ENCODE data around the gene ICOSLG. TPM values are rescaled to one million over a fixed set of nuclear protein-coding genes. Genes with fewer than 3 reads are reported as not detected.
A peak's percentile ranks its signal among the peaks of the same experiment; 100 is the strongest.
"Not testable (repeated sequence)": the region's sequence is repeated elsewhere in the genome, so short reads cannot be mapped to it uniquely, and the experiment has no call there.

ICOSLG gene
- total RNA-seq, 2 donors from 2014 or later = 5.3 to 5.8 TPM

DNA sequence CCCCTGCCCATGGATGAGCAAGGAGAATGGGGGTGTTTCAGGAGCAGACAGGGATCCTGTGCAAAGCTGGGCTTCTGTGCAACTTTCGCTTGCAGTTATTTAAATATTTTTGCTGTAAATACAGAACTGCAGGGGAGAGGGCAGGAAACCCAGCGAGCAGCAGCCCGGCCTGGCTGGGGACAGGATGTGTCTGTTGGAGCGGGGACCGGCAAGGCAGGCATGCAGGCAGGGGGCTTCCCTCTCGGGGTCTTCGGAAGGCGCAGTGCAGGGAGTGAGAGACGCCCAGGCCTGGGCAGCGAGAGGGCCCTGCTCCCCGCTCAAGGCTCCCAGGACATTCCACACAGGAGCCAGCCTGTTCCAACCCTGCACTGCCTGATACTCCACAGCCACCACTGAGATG lies 43.2 kb upstream of the ICOSLG start:
- peaks cover 27% of the 10 kb centered on the region for H3K4me1 Mint-ChIP-seq
- peaks cover 4% of the 10 kb centered on the region for H3K27me3 Mint-ChIP-seq (ENCODE audit: insufficient read depth)
- peak overlapping the region; percentile 91 for H3K27ac Mint-ChIP-seq
- no peaks in the 10 kb centered on the region for H3K36me3 Mint-ChIP-seq (ENCODE audit: low read depth)
- Histone ChIP-seq H3K4me3 (ENCODE audit: low read length) (no peak overlapping the region), H3K9ac (ENCODE audit: extremely low read depth, low read length, poor library complexity, severe bottlenecking) (peak overlapping the region; percentile 47), H3K27ac (ENCODE audit: low read depth, low read length) (no peak overlapping the region), H3K9me3 (ENCODE audit: control insufficient read depth, low read length) (no peaks in the 10 kb centered on the region), H3K36me3 (ENCODE audit: control insufficient read depth, insufficient read depth, low read length) (no peaks in the 10 kb centered on the region), H3K4me1 (ENCODE audit: control insufficient read depth, insufficient read depth, low read length) (peaks cover 24% of the 10 kb centered on the region), H3K27me3 (ENCODE audit: control insufficient read depth, insufficient read depth, low read length, poor library complexity, severe bottlenecking) (no peaks in the 10 kb centered on the region)
- WGBS, 2 experiments (ENCODE audit: insufficient coverage in 1 of 2, insufficient read length in 1 of 2) = 70 to 74% methylated on average over 6 to 11 of the region's 11 CpGs
- H3K9me3 Mint-ChIP-seq = no peaks in the 10 kb centered on the region
- no peak for TF ChIP-seq CTCF (conservative IDR thresholded peaks at IDR 0.05)
- H3K4me3 Mint-ChIP-seq = no peak overlapping the region
- no peak for DNase-seq

DNA sequence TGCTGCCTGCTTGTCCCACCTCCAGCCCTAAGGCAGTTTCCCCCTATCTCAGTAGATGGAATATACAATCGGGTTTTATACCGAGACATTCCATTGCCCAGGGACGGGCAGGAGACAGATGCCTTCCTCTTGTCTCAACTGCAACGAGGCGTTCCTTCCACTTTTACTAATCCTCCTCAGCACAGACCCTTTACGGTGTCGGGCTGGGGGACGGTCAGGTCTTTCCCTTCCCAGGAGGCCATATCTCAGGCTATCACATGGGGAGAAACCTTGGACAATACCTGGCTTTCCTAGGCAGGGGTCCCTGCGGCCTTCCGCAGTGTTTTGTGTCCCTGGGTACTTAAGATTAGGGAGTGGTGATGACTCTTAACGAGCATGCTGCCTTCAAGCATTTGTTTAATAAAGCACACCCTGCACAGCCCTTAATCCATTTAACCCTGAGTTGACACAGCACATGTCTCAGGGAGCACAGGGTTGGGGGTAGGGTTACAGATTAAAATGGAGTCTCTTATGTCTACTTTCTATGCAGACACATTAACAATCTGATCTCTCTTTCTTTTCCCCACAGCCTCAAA lies 42.6 kb upstream of the ICOSLG start:
- not testable (repeated sequence) for H3K9me3 Mint-ChIP-seq; H3K36me3 ChIP-seq (ENCODE audit: control insufficient read depth, insufficient read depth, low read length); H3K27me3 ChIP-seq (ENCODE audit: control insufficient read depth, insufficient read depth, low read length, poor library complexity, severe bottlenecking); H3K4me3 ChIP-seq (ENCODE audit: low read length); H3K4me3 Mint-ChIP-seq; H3K27ac ChIP-seq (ENCODE audit: low read depth, low read length); H3K27me3 Mint-ChIP-seq (ENCODE audit: insufficient read depth); H3K36me3 Mint-ChIP-seq (ENCODE audit: low read depth); DNase-seq; H3K9me3 ChIP-seq (ENCODE audit: control insufficient read depth, low read length)
- H3K27ac Mint-ChIP-seq = peak overlapping the region; percentile 91
- WGBS, 2 experiments (ENCODE audit: insufficient coverage in 1 of 2, insufficient read length in 1 of 2) = 7% methylated on average over 8 of the region's 11 CpGs; no CpG with 5 or more reads in 1 of the 2 experiments
- peaks cover 24% of the 10 kb centered on the region for H3K4me1 ChIP-seq (ENCODE audit: control insufficient read depth, insufficient read depth, low read length)
- peaks cover 27% of the 10 kb centered on the region for H3K4me1 Mint-ChIP-seq
- peak overlapping the region; percentile 47 for H3K9ac ChIP-seq (ENCODE audit: extremely low read depth, low read length, poor library complexity, severe bottlenecking)

DNA sequence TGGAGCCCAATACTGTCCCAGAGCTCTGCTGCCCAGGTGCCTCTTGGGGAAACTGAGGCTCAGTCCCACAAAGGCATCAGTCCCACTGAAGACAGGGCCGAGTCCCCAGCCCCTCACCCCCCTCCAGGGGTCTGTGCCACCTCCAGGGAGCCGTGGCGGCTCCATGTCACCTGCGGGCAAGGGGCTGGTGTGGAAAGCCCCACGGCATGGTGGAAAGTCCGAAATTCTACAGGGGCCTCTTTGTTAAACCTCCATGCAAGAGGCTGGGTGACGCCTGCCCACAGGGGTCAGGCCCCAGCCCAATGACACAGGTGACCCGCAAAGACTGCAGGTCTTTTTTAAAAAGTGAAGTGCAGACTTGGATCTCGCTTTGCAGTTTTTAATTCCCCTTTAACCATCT lies 41.6 kb upstream of the ICOSLG start:
- Mint-ChIP-seq H3K4me1 (peaks cover 27% of the 10 kb centered on the region), H3K4me3 (no peak overlapping the region), H3K27me3 (ENCODE audit: insufficient read depth) (peaks cover 4% of the 10 kb centered on the region), H3K36me3 (ENCODE audit: low read depth) (no peaks in the 10 kb centered on the region), H3K9me3 (no peaks in the 10 kb centered on the region), H3K27ac (peak overlapping the region; percentile 91)
- Histone ChIP-seq H3K4me3 (ENCODE audit: low read length) (no peak overlapping the region), H3K9me3 (ENCODE audit: control insufficient read depth, low read length) (no peaks in the 10 kb centered on the region), H3K36me3 (ENCODE audit: control insufficient read depth, insufficient read depth, low read length) (no peaks in the 10 kb centered on the region), H3K9ac (ENCODE audit: extremely low read depth, low read length, poor library complexity, severe bottlenecking) (peak overlapping the region; percentile 47), H3K4me1 (ENCODE audit: control insufficient read depth, insufficient read depth, low read length) (peaks cover 24% of the 10 kb centered on the region), H3K27me3 (ENCODE audit: control insufficient read depth, insufficient read depth, low read length, poor library complexity, severe bottlenecking) (no peaks in the 10 kb centered on the region), H3K27ac (ENCODE audit: low read depth, low read length) (no peak overlapping the region)
- WGBS, 2 experiments (ENCODE audit: insufficient coverage in 1 of 2, insufficient read length in 1 of 2) = 93 to 96% methylated on average over 3 to 9 of the region's 9 CpGs
- no peak for TF ChIP-seq CTCF (conservative IDR thresholded peaks at IDR 0.05)
- DNase-seq = no peak

DNA sequence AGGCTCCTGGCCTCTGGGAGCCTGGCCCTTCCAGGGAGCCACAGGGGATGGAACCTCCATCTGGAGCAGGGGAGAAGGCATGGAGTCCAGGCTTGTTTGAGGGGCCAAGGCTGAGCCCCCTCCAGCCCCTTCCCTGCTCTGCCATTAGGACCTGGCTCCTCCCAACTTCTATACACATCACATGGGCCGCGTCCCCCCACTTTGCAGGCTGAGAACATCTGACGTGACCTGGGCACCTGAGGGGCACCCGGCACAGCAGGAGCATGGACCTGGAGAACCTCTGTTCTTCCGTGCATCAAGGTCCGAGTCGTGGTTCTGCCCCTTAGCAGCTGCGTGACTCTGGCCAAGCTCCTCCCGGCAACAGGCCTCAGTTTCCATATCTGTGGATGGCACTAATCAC lies 41.1 kb upstream of the ICOSLG start:
- no peak overlapping the region for H3K27ac ChIP-seq (ENCODE audit: low read depth, low read length)
- peaks cover 21% of the 10 kb centered on the region for H3K4me1 ChIP-seq (ENCODE audit: control insufficient read depth, insufficient read depth, low read length)
- Mint-ChIP-seq H3K4me3 (no peak overlapping the region), H3K27ac (no peak overlapping the region), H3K9me3 (no peaks in the 10 kb centered on the region), H3K4me1 (peaks cover 27% of the 10 kb centered on the region), H3K36me3 (ENCODE audit: low read depth) (no peaks in the 10 kb centered on the region), H3K27me3 (ENCODE audit: insufficient read depth) (peaks cover 4% of the 10 kb centered on the region)
- 95% methylated on average over 3 to 9 of the region's 9 CpGs for WGBS, 2 experiments (ENCODE audit: insufficient coverage in 1 of 2, insufficient read length in 1 of 2)
- no peaks in the 10 kb centered on the region for H3K36me3 ChIP-seq (ENCODE audit: control insufficient read depth, insufficient read depth, low read length)
- no peak for TF ChIP-seq CTCF (conservative IDR thresholded peaks at IDR 0.05)
- no peak for DNase-seq
- H3K9ac ChIP-seq (ENCODE audit: extremely low read depth, low read length, poor library complexity, severe bottlenecking) = no peak overlapping the region
- H3K9me3 ChIP-seq (ENCODE audit: control insufficient read depth, low read length) = no peaks in the 10 kb centered on the region
- no peak overlapping the region for H3K4me3 ChIP-seq (ENCODE audit: low read length)
- H3K27me3 ChIP-seq (ENCODE audit: control insufficient read depth, insufficient read depth, low read length, poor library complexity, severe bottlenecking) = no peaks in the 10 kb centered on the region

Measured in endodermal cell (in vitro differentiated cells).